ENCODE data around the gene CELF1.
"Not testable (repeated sequence)": the region's sequence is repeated elsewhere in the genome, so short reads cannot be mapped to it uniquely, and the experiment has no call there.

CELF1 gene

DNA sequence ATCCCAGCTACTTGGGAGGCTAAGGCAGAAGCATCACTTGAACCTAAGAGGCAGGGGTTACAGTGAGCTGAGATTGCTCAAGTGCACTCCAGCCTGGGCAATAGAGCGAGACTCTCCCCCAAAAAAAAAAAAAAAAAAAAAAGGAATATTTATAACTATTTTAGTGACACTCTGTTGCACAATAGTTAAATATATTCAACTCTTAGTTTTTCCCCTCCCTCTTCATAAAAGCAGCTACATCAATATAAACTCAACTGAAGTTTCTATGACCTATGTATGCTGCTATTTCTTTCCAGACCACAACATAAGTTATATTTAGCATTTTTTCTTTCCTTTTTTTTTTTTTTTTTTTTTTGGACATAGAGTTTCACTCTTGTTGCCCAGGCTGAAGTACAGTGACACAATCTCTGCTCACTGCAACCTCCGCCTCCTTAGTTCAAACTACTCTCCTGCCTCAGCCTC, 19.2 kb downstream of the CELF1 start:
- TF ChIP-seq, protein P1, sequence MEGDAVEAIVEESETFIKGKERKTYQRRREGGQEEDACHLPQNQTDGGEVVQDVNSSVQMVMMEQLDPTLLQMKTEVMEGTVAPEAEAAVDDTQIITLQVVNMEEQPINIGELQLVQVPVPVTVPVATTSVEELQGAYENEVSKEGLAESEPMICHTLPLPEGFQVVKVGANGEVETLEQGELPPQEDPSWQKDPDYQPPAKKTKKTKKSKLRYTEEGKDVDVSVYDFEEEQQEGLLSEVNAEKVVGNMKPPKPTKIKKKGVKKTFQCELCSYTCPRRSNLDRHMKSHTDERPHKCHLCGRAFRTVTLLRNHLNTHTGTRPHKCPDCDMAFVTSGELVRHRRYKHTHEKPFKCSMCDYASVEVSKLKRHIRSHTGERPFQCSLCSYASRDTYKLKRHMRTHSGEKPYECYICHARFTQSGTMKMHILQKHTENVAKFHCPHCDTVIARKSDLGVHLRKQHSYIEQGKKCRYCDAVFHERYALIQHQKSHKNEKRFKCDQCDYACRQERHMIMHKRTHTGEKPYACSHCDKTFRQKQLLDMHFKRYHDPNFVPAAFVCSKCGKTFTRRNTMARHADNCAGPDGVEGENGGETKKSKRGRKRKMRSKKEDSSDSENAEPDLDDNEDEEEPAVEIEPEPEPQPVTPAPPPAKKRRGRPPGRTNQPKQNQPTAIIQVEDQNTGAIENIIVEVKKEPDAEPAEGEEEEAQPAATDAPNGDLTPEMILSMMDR (conservative IDR thresholded peaks at IDR 0.05), result no peak
- no peak for TF ChIP-seq ZFX (IDR thresholded peaks at IDR 0.05)
- H3K27ac ChIP-seq, result no peak overlapping the region

DNA sequence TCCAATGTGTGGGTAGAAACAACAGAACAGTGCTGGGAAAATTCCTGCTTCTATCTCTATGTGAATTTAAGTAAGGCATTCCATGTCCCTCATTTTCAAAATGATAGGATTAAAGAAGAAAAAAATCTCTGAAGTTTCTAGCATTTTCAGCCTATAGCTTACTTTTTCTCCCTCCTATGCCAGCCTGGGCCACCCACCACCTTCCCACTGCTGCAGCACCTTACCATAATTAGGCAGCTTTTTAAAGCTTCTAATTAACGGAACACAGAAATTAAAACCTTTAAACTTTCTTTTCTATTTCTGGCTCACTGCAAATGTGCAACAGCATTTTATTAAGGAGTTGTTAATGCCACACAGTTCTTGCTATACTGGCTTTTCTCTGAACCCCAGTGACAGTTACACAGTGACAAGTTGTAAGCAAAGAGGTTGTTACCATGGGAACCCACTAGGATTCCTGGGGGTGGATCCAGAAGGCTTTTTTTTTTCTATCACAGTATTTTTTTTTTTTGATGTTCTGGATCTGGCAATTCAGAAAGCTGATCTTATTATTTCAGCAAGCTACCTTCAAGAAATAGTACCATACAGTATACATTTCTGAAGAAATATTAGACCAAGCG, 20.2 kb downstream of the CELF1 start:
- H3K27ac ChIP-seq, result no peak overlapping the region
- TF ChIP-seq, protein P1 (conservative IDR thresholded peaks at IDR 0.05), result no peak
- no peak for TF ChIP-seq ZFX (IDR thresholded peaks at IDR 0.05)

DNA sequence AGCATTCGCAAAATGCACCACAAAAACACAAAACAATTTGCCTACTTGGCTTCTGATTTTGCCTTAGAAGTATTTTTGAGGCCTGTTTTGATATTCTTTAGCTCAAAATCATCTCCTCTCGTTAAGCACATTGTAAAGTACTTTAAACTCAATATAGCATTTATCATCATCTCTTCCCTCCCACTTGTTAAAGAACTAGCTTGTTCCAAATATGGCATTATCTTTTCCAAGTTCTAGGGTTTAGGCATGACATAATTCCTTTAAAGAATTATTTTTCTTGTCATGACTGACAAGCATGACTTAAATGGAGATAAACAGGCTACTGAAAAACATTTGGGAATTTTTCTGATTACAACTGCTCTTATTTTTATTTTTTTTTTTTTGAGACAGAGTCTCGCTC, 21.3 kb downstream of the CELF1 start:
- H3K27ac ChIP-seq, result no peak overlapping the region
- no peak for TF ChIP-seq ZFX (IDR thresholded peaks at IDR 0.05)
- TF ChIP-seq, protein P1 (conservative IDR thresholded peaks at IDR 0.05), result no peak

DNA sequence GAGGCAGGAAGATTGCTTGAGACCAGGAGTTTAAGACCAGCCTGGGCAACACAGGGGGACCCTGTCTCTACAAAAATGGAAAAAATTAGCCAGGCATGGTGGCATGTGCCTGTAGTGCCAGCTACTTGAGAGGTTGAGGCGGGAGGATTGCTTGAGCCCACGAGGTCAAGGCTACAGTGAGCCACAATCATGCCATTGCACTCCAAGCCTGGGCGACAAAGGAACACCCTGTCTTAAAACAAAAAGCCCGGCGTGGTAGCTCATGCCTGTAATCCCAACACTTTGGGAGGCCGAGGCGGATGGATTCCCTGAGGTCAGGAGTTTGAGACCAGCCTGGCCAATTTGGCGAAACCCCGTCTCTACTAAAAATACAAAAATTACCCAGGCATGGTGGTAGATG, 22.2 kb downstream of the CELF1 start:
- not testable (repeated sequence) for H3K27ac ChIP-seq

DNA sequence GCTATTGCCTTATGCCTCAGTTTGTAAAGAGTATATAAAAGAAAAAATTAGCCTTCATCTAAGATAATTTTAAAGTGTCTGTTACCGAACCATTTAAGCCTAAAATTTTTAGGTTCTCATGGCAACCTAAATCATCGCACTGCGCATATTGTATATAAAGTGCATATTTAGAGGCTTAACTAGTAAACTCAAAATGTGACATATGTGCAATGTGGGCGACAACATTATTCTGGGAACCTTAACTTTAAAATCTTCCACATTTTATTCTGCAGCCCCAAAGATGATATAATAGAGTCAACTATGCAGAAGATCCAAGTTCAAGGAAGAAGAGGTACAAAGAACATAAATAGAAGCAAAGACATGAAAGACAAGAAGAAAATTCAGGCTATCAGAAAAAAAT, 23.0 kb downstream of the CELF1 start:
- TF ChIP-seq, protein P1 (conservative IDR thresholded peaks at IDR 0.05), result no peak
- TF ChIP-seq ZFX (IDR thresholded peaks at IDR 0.05), result no peak
- H3K27ac ChIP-seq, result no peak overlapping the region

DNA sequence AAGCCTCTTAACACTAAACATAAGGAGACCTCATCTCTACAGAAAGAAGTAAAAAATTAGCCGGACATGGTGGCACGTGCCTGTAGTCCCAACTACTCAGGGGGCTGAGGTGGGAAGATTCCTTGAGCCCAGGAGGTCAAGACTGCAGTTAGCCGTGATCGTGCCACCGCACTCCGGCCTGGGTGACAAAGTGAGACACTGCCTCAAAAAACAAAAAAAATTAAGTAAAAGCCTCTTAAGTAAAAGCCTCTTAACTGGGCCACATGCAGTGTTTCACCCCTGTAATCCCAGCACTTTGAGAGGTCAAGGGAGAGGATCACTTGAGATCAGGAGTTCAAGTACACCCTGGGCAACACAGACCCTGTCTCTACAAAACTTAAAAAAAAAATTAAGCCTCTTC, 25.7 kb downstream of the CELF1 start:
- H3K27ac ChIP-seq, result no peak overlapping the region
- TF ChIP-seq ZFX (IDR thresholded peaks at IDR 0.05), result no peak
- TF ChIP-seq, protein P1 (conservative IDR thresholded peaks at IDR 0.05), result no peak

DNA sequence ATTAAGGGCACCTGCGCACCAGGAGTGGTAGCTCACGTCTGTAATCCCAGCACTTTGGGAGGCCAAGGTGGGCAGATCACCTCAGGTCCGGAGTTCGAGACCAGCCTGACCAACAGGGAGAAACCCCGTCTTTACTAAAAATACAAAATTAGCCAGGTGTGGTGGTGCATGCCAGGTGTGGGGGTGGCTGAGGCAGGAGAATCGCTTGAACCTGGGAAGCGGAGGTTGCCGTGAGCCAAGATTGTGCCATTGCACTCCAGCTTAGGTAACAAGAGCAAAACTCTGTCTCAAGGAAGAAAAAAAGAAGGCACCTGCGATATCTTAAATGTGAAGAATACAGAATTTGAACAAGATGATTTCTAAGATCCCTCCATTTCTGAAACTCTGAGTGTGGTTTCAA, 26.9 kb downstream of the CELF1 start:
- H3K27ac ChIP-seq, result not testable (repeated sequence)

DNA sequence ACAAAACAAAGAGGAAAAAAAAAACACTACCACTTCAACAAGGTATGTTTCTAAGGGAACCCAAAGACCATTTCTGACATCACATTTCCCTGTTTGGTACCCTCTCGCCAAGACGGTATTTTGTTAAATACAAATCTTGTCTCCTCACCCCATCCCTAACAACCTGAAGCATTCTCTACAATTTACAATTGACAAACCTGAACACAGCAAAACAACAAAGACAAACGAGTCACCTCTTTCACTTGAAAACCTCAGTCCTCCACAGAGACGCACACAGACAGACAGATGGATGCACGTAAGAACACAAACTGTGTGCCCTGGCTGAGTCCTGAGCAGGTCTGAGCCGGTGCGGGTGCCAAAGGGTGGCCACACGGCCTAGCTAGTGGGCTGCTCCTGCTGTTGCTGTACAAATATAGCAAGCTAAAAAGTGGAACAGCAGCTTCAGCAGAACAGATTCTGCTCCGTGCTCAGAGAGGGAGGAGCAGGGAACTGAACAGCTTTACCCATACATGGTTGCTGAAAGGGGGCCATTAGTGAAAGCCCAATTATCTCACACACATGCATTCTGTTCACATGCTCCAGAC, 28.5 kb downstream of the CELF1 start:
- TF ChIP-seq ZFX (IDR thresholded peaks at IDR 0.05), result no peak
- TF ChIP-seq, protein P1 (conservative IDR thresholded peaks at IDR 0.05), result no peak
- no peak overlapping the region for H3K27ac ChIP-seq

Data from C4-2B (cell line).